C4-2B (cell line): ENCODE measurements around the gene PKHD1.

Experiments used
- ZFX ChIP-seq: fragments of 450-650 bp; IDR thresholded peaks from 2 replicates; pipeline ENCODE4 v1.6.1; 2017
- TF ChIP-seq, protein P1 (sequence below): fragments of 450-650 bp; conservative IDR thresholded peaks from 2 replicates; pipeline ENCODE4 v1.5.1; 2017; ENCODE audit warnings: mild to moderate bottlenecking

DNA sequence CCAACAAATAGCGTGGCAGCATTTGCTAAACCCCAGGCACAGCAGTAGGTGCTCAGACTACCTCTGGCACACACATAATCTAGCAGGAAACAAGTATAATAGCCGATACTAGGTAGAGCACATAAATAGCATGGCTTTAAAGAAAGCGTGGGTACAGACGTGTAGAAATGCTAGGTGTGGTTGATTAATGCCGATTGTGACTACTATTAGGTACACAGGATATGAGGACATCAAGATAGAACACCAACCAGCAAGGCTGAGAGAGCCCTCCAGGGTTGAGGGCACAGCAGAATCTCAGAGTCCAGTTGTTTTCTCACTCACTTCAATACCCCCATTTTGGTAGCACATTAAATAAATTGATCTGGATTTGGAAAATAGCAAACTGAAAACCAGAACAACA lies 100.5 kb downstream of the PKHD1 start:
- TF ChIP-seq, protein P1, sequence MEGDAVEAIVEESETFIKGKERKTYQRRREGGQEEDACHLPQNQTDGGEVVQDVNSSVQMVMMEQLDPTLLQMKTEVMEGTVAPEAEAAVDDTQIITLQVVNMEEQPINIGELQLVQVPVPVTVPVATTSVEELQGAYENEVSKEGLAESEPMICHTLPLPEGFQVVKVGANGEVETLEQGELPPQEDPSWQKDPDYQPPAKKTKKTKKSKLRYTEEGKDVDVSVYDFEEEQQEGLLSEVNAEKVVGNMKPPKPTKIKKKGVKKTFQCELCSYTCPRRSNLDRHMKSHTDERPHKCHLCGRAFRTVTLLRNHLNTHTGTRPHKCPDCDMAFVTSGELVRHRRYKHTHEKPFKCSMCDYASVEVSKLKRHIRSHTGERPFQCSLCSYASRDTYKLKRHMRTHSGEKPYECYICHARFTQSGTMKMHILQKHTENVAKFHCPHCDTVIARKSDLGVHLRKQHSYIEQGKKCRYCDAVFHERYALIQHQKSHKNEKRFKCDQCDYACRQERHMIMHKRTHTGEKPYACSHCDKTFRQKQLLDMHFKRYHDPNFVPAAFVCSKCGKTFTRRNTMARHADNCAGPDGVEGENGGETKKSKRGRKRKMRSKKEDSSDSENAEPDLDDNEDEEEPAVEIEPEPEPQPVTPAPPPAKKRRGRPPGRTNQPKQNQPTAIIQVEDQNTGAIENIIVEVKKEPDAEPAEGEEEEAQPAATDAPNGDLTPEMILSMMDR = no peak
- no peak for TF ChIP-seq ZFX
